Esophagus squamous epithelium (tissue), 4 donors: Measurements from ENCODE around the gene SATB1.

Experiments used
- POLR2A ChIP-seq, 4 donors: fragments of 450-650 bp; IDR thresholded peaks; one replicate each; pipeline ENCODE4 v1.6.1; 2017; ENCODE audit warnings: antibody characterized with exemption in 4 of 4, mild to moderate bottlenecking in 4 of 4, moderate library complexity in 3 of 4
- TF ChIP-seq, protein P1 (sequence below), 6 experiments: fragments of 450-650 bp in 4 of 6; fragments of 200-600 bp in 2 of 6; sonication (generic) in 2 of 6; IDR thresholded peaks; one replicate each; pipeline ENCODE4 v1.5.1; 2016 to 2019; ENCODE audit warnings: antibody characterized with exemption in 6 of 6, mild to moderate bottlenecking in 4 of 6, moderate library complexity in 4 of 6

- TF ChIP-seq POLR2A (IDR thresholded peaks at IDR 0.05): no peak
- TF ChIP-seq, protein P1, sequence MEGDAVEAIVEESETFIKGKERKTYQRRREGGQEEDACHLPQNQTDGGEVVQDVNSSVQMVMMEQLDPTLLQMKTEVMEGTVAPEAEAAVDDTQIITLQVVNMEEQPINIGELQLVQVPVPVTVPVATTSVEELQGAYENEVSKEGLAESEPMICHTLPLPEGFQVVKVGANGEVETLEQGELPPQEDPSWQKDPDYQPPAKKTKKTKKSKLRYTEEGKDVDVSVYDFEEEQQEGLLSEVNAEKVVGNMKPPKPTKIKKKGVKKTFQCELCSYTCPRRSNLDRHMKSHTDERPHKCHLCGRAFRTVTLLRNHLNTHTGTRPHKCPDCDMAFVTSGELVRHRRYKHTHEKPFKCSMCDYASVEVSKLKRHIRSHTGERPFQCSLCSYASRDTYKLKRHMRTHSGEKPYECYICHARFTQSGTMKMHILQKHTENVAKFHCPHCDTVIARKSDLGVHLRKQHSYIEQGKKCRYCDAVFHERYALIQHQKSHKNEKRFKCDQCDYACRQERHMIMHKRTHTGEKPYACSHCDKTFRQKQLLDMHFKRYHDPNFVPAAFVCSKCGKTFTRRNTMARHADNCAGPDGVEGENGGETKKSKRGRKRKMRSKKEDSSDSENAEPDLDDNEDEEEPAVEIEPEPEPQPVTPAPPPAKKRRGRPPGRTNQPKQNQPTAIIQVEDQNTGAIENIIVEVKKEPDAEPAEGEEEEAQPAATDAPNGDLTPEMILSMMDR (IDR thresholded peaks at IDR 0.05): no peak
These were observed 15.9 kb downstream of the SATB1 start for GRCh38 chr3:18409266-18409665.
